ENCODE data around the gene CLRN2. TPM values are rescaled to one million over a fixed set of nuclear protein-coding genes. Genes with fewer than 3 reads are reported as not detected.

Gene CLRN2
- total RNA-seq, 3 donors from 2014 or later, result not detected

DNA sequence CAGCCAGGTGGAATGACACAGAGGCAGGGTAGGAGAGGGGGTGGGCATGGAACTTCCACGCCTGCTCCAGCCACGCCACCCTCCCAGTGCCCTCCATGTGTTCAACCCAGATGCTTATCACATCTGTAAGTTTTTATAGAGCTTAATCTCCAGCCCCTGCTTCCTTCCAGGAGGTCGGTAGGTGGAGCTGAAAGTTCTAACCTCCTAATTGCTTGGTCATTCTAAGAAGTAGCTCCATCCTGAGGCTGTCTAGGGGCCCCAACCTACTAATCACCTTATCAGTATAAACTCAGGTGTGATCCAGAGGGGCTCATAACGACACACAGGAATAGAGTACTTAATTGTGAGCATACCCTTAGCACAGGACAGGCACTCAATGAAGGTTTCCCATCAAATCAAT, 21.3 kb upstream of the CLRN2 start:
- H3K27me3 ChIP-seq, result no peaks in the 10 kb centered on the region
- H3K4me1 ChIP-seq, result no peaks in the 10 kb centered on the region
- TF ChIP-seq POLR2AphosphoS5 (IDR thresholded peaks at IDR 0.05), result no peak
- TF ChIP-seq, protein P1, sequence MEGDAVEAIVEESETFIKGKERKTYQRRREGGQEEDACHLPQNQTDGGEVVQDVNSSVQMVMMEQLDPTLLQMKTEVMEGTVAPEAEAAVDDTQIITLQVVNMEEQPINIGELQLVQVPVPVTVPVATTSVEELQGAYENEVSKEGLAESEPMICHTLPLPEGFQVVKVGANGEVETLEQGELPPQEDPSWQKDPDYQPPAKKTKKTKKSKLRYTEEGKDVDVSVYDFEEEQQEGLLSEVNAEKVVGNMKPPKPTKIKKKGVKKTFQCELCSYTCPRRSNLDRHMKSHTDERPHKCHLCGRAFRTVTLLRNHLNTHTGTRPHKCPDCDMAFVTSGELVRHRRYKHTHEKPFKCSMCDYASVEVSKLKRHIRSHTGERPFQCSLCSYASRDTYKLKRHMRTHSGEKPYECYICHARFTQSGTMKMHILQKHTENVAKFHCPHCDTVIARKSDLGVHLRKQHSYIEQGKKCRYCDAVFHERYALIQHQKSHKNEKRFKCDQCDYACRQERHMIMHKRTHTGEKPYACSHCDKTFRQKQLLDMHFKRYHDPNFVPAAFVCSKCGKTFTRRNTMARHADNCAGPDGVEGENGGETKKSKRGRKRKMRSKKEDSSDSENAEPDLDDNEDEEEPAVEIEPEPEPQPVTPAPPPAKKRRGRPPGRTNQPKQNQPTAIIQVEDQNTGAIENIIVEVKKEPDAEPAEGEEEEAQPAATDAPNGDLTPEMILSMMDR (IDR thresholded peaks at IDR 0.05), result no peak
- no peak for TF ChIP-seq POLR2A (IDR thresholded peaks at IDR 0.05)
- no peak overlapping the region for H3K4me3 ChIP-seq
- DNase-seq (ENCODE audit: low spot score in 2 of 2), result no peak
- peaks cover 3% of the 10 kb centered on the region for H3K36me3 ChIP-seq
- no peak overlapping the region for H3K27ac ChIP-seq
- intact Hi-C loops (cut with DNase I; ENCODE audit: low total_unique reads), result no loop called here
- H3K9me3 ChIP-seq, result no peaks in the 10 kb centered on the region

GRCh38 chr4:17494258-17495190, 20.4 kb upstream of the CLRN2 start:
- intact Hi-C loops (cut with DNase I; ENCODE audit: low total_unique reads), result no loop called here
- Histone ChIP-seq H3K36me3 (peaks cover 3% of the 10 kb centered on the region), H3K27me3 (no peaks in the 10 kb centered on the region), H3K27ac (no peak overlapping the region), H3K4me3 (no peak overlapping the region), H3K9me3 (no peaks in the 10 kb centered on the region), H3K4me1 (no peaks in the 10 kb centered on the region)
- TF ChIP-seq, protein P1 (IDR thresholded peaks at IDR 0.05), result no peak
- TF ChIP-seq POLR2AphosphoS5 (IDR thresholded peaks at IDR 0.05) (no peak), POLR2A (IDR thresholded peaks at IDR 0.05) (no peak)
- no peak for DNase-seq (ENCODE audit: low spot score in 2 of 2)

- intact Hi-C loops (cut with DNase I; ENCODE audit: low total_unique reads), result no loop called here
- TF ChIP-seq POLR2A (IDR thresholded peaks at IDR 0.05) (no peak), POLR2AphosphoS5 (IDR thresholded peaks at IDR 0.05) (no peak)
- TF ChIP-seq, protein P1 (IDR thresholded peaks at IDR 0.05), result no peak
- peaks cover 13% of the 10 kb centered on the region for H3K36me3 ChIP-seq
Measured at GRCh38 chr4:17497890-17498523, 17.0 kb upstream of the CLRN2 start.

GRCh38 chr4:17500574-17500973, 14.4 kb upstream of the CLRN2 start:
- Histone ChIP-seq H3K36me3 (peaks cover 16% of the 10 kb centered on the region), H3K9me3 (no peaks in the 10 kb centered on the region), H3K4me1 (no peaks in the 10 kb centered on the region), H3K27me3 (no peaks in the 10 kb centered on the region), H3K4me3 (no peak overlapping the region), H3K27ac (no peak overlapping the region)
- TF ChIP-seq POLR2A (IDR thresholded peaks at IDR 0.05) (no peak), POLR2AphosphoS5 (IDR thresholded peaks at IDR 0.05) (no peak)
- TF ChIP-seq, protein P1 (IDR thresholded peaks at IDR 0.05), result no peak
- DNase-seq (ENCODE audit: low spot score in 2 of 2), result no peak
- intact Hi-C loops (cut with DNase I; ENCODE audit: low total_unique reads), result no loop called here

More at GRCh38 chr4:17497890-17498523, 17.0 kb upstream of the CLRN2 start:
- H3K27me3 ChIP-seq, result no peaks in the 10 kb centered on the region
- DNase-seq (ENCODE audit: low spot score in 2 of 2), result no peak
- no peaks in the 10 kb centered on the region for H3K4me1 ChIP-seq
- no peaks in the 10 kb centered on the region for H3K9me3 ChIP-seq
- H3K27ac ChIP-seq, result no peak overlapping the region
- no peak overlapping the region for H3K4me3 ChIP-seq

- TF ChIP-seq, protein P1 (IDR thresholded peaks at IDR 0.05), result no peak
- TF ChIP-seq POLR2AphosphoS5 (IDR thresholded peaks at IDR 0.05) (no peak), POLR2A (IDR thresholded peaks at IDR 0.05) (no peak)
- no peaks in the 10 kb centered on the region for H3K4me1 ChIP-seq
Measured at GRCh38 chr4:17502756-17503155, 12.2 kb upstream of the CLRN2 start.

More at GRCh38 chr4:17502756-17503155, 12.2 kb upstream of the CLRN2 start:
- Histone ChIP-seq H3K36me3 (peaks cover 12% of the 10 kb centered on the region), H3K27ac (no peak overlapping the region), H3K9me3 (no peaks in the 10 kb centered on the region), H3K4me3 (no peak overlapping the region), H3K27me3 (no peaks in the 10 kb centered on the region)
- no peak for DNase-seq (ENCODE audit: low spot score in 2 of 2)
- intact Hi-C loops (cut with DNase I; ENCODE audit: low total_unique reads), result no loop called here
